Measurements from ENCODE around the gene FUT8.

- TF ChIP-seq, protein P1, sequence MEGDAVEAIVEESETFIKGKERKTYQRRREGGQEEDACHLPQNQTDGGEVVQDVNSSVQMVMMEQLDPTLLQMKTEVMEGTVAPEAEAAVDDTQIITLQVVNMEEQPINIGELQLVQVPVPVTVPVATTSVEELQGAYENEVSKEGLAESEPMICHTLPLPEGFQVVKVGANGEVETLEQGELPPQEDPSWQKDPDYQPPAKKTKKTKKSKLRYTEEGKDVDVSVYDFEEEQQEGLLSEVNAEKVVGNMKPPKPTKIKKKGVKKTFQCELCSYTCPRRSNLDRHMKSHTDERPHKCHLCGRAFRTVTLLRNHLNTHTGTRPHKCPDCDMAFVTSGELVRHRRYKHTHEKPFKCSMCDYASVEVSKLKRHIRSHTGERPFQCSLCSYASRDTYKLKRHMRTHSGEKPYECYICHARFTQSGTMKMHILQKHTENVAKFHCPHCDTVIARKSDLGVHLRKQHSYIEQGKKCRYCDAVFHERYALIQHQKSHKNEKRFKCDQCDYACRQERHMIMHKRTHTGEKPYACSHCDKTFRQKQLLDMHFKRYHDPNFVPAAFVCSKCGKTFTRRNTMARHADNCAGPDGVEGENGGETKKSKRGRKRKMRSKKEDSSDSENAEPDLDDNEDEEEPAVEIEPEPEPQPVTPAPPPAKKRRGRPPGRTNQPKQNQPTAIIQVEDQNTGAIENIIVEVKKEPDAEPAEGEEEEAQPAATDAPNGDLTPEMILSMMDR (IDR thresholded peaks at IDR 0.05), result no peak
- TF ChIP-seq POLR2A (IDR thresholded peaks at IDR 0.05), result no peak
Observed at GRCh38 chr14:65415613-65416012, 3.1 kb downstream of the FUT8 start.

All from thyroid gland (tissue), 4 donors.